Fibroblast of upper back skin (primary cell): Measurements from ENCODE around the gene MAN2C1.
A peak's percentile ranks its signal among the peaks of the same experiment; 100 is the strongest.
"Not testable (repeated sequence)": the region's sequence is repeated elsewhere in the genome, so short reads cannot be mapped to it uniquely, and the experiment has no call there.

Experiments
- DNase-seq: peaks from one replicate; pipeline ENCODE4 v3.0.0-alpha.2; 2013

Gene MAN2C1

GRCh38 chr15:75367913-75368688 lies at the start of gene MAN2C1:
Gene MAN2C1 (minus strand): TSS chr15:75368607. CDS start chr15:75368583, 24 bp downstream.
- peak; percentile 94 for DNase-seq

DNA sequence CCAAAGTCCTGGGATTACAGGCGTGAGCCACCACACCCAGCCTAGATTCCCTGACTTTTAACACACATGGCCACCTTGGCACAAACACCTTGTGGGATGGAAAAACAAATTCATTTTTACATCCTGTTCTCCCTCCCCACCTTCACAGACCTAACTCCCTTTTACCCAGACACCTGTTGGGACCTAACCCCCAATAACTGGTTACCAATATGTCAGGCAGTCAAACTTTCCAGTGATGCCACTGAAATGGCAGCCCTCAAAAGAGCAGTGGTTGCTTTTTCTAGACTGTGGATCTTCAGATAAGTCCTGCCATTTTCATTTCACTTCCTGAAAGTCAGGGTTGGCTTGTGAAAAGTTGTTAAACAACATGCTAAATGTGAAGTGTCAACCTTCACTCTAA lies 48.2 kb upstream of the MAN2C1 start:
- DNase-seq, result no peak

DNA sequence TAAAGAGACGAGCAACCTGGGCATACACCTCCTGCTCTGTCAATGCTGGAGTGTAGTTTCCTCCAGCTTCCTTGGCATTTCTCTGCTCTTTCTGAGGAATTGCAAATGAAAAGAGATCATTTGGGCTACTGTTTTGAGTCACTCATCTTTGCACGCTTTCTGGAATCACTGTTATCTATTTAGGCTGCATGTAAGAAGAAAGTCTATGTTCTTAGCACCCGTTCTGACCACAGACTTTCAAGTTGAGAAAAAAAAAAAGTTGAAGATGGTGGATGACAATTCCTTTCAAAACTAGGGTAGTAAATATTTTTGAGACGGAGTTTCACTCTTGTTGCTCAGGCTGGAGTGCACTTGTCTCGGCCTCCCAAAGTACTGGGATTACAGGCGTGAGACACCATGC lies 41.8 kb upstream of the MAN2C1 start:
- DNase-seq, result no peak

- no peak for DNase-seq
Observed at GRCh38 chr15:75407083-75407482, 38.7 kb upstream of the MAN2C1 start.

GRCh38 chr15:75403892-75404291 lies 35.5 kb upstream of the MAN2C1 start:
- DNase-seq, result no peak

GRCh38 chr15:75397494-75397893 lies 29.1 kb upstream of the MAN2C1 start:
- DNase-seq, result peak; percentile 32

GRCh38 chr15:75389791-75390382 lies 21.5 kb upstream of the MAN2C1 start:
- DNase-seq, result no peak

DNA sequence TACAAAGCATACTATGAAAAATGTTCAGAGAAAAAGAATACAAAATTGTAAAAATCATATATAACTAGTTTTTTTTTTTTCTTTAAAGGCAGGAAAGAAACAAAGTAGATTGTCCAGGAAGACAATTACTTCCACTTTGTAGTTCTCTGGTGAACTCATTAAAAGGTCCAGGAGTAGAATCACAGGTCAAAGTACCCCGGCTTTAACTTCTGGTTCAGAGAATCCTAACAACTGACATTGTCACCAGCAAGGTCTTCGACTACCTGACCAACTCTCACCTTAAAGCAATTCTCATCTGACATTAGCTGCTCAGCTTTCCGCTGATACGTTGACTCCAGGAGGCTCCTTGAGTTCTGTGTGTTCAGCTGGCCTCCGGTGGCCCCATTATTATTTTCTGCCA lies 15.6 kb upstream of the MAN2C1 start:
- DNase-seq, result not testable (repeated sequence)

DNA sequence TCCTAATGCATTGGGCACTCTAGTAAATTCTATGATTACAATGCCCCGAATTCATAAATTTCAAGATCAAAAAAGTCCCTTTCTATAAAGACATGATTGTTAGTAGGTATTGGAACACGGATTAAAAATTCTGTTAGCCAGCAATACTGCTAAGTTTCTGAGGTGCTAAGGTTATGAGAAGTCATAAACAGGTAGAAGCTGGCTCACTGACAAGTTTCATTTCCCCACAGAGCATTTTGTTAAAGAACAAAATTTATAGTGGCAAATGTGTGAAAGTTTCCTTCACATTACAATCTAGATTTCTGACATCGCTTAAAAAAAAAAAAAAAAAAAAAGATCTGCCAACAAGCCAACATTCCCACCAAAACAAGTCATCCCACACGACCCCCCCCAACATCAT lies 12.4 kb upstream of the MAN2C1 start:
- DNase-seq, result no peak

- DNase-seq, result no peak
Observed at GRCh38 chr15:75371901-75372688, 3.7 kb upstream of the MAN2C1 start.

DNA sequence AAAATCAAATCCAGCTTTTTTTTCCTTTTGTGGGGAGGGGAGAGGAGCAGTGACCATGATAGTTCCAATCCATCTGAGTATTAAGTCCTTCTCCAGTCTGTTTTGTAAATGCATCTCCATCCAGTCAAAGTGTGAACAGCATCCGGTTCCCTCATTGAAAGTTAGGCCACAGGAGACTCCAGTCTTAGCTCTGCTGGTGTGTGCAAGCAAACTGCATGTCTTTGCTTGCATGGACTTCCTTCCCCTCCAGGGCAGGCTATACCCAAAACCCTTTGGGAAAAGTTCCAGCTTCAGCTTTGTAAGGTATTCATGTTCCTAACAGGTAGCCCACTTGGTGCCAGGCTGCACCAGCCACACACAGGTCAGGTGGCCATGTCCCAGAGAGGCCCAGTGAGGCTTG lies 3.1 kb upstream of the MAN2C1 start:
- no peak for DNase-seq

- no peak for DNase-seq
Observed at GRCh38 chr15:75369897-75370581, 1.6 kb upstream of the MAN2C1 start.

DNA sequence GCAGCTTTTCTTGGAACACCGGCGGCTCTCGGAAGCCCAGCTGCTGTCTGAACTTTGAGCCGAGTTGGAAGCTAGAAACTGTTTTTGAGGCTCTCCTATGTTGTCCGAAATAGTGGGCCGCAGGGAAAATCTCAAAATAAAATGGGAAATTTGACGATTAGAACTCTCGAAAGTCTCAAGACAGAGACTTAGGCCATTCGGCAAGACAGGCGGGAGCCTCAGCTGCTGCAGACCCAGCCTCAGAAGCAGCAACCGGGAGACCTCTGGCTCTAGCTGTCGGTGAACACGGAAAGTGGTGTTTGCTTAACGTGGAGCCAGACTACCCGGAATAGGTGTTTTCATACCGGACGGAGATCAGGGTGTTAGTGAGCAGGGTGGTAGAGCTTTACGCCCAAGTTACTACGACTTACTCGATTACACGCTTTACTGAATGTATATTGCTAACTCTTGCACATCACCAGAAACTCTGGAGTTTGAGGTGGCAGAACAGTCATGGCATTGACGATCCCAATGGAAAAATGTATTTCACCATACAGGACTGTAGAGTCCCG lies 357 bp upstream of the MAN2C1 start:
- DNase-seq, result no peak

DNA sequence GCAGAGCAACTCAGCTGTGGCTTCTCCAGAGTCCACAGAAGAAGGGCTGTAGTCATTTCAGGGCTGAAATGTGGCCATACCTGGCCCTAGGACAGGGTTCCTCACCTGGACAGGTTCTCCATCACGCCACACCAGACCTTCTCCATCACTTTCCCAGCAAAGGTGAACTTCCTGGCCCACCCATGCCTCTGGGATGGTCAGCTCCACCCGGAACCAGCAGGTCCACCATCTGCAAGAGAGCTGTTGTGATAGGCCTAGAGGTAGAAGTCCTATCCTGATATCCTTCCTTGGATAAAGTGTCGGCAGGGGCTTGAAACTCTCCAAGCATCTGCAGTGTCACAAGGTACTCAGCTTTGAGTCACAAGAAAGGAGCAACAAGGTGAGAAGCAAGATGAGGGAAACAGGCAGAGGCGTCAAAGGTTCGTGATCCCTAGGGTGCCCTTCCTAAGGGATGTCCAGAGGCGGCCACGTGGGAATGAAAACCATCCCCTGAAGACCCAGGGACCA lies 948 bp downstream of the MAN2C1 start:
- no peak for DNase-seq

DNA sequence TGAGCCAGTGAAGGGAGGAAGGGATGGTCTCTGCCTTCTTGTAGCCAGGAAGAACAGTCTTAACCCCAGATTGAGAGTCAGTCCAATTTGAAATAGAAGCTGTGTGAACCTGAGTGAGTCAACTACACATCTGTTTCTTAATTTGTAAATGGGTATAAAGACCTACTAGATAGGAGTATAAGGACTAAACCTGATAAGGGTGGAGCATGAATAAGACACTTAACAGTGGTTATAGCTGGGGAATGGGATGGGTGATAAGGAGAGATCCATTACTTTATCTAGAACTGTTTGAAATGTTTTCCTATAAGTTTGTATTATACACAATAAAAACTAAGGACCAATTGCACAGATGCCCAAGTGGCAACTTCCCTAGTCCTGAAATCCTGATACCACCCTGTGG lies 1.4 kb downstream of the MAN2C1 start:
- DNase-seq, result no peak

DNA sequence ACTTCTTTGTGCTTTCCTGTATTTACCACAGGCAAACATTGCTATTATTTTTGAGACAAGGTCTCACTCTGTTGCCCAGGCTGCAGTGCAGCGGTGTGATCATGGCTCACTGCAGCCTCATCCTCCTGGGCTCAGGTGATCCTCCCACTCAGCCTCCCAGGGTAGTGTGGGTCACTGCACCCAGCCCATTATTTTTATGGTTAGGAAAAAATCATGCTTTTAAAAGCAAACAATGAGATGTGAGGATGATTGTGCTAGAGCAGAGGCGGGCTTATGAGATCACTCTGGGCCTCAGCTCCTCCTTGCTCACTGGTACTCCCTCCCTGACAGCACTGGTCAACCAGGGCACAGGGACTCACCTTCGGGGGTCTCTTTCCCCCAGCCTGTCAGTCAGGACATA lies 2.2 kb downstream of the MAN2C1 start:
- DNase-seq, result no peak

DNA sequence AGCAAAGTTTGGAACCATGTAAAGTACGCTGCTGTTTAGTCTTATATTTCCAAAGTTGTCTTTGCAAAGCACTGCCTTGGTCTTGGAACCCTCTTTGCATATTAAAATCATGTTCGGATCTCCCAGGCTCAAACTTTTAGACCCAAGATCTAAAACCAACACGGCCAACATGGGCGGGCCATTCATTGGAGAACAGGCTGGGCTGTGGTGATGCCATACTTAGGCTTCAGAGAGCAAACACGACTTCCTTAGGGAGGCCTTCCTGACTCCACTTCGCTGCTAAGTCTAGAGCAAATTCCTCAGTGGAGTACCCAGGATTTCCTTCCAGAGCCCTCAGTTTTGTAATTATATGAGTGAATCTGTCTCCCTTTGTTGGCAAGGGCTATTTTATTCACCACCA lies 3.5 kb downstream of the MAN2C1 start:
- DNase-seq, result no peak

GRCh38 chr15:75363786-75364185 lies 4.6 kb downstream of the MAN2C1 start:
- no peak for DNase-seq

- DNase-seq, result no peak
Observed at GRCh38 chr15:75362642-75363249, 5.7 kb downstream of the MAN2C1 start.

GRCh38 chr15:75361989-75362641 lies 6.3 kb downstream of the MAN2C1 start:
- no peak for DNase-seq

DNA sequence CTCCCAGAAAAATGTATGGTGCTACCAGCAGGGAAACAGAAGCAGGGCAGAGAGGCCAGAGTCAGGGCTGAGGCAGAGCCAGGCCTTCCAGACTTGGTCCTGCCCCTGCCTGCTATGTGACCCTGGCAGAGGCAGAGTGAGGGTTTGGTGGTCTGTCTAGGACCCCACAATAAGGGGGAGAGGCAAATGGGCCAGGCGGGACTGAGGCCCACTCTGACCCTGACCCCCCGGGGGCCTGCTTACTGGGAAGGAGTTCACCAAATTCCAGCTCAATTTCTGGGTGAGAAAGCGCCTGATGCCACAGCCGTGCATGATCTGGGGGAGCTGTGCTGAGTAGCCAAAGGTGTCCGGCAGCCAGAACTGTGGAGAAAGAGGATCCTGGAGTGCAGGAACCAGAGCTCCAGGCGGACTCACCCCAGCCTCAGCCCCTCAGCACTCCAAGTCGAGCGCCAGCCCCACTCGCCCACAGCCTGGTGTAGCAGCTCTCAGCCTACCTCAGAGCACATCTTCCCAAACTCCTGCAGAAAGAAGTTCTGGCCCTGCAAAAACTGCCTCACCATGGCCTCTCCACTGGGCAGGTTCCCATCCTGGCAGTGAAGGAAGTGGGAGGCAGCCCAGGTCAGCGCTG lies 6.9 kb downstream of the MAN2C1 start:
- no peak for DNase-seq
